ENCODE measurements around the gene FAHD2A. TPM values are rescaled to one million over a fixed set of nuclear protein-coding genes. Genes with fewer than 3 reads are reported as not detected.
"Not testable (repeated sequence)": the region's sequence is repeated elsewhere in the genome, so short reads cannot be mapped to it uniquely, and the experiment has no call there.

FAHD2A gene
- total RNA-seq, 1 experiment from 2014 or later, result 23.0 TPM

- Histone ChIP-seq H3F3A (ENCODE audit: insufficient read depth, low read depth) (no peaks in the 10 kb centered on the region), H3K27me3 (ENCODE audit: insufficient read depth, low read depth) (peaks cover 80% of the 10 kb centered on the region), H4K20me1 (ENCODE audit: insufficient read depth) (no peaks in the 10 kb centered on the region), H3K9me3 (ENCODE audit: insufficient read depth, low read depth) (no peaks in the 10 kb centered on the region), H3K79me2 (ENCODE audit: low read depth) (no peaks in the 10 kb centered on the region), H3K36me3 (ENCODE audit: low read depth) (no peaks in the 10 kb centered on the region), H3K4me2 (no peak overlapping the region), H3K27ac (no peak overlapping the region), H3K9me2 (ENCODE audit: insufficient read depth) (no peaks in the 10 kb centered on the region), H3K4me1 (replicated peaks; ENCODE audit: insufficient read depth) (no peaks in the 10 kb centered on the region), H2AFZ (no peak overlapping the region), H3K4me3 (no peak overlapping the region)
- POLR2A ChIA-PET (ENCODE audit: unreplicated experiment), result no interaction called here
- TF ChIP-seq EZH2 (IDR thresholded peaks at IDR 0.05; ENCODE audit: low read depth) (no peak), CTCF (conservative IDR thresholded peaks at IDR 0.05) (no peak)
- no TSS peak for BruUV-seq (replicated peaks)
- no peak for DNase-seq
- CTCF ChIA-PET, result no interaction called here
- intact Hi-C loops (cut with micrococcal nuclease; ENCODE audit: unreplicated experiment), result no loop called here
These were observed 48.7 kb upstream of the FAHD2A start for GRCh38 chr2:95353613-95354468.

DNA sequence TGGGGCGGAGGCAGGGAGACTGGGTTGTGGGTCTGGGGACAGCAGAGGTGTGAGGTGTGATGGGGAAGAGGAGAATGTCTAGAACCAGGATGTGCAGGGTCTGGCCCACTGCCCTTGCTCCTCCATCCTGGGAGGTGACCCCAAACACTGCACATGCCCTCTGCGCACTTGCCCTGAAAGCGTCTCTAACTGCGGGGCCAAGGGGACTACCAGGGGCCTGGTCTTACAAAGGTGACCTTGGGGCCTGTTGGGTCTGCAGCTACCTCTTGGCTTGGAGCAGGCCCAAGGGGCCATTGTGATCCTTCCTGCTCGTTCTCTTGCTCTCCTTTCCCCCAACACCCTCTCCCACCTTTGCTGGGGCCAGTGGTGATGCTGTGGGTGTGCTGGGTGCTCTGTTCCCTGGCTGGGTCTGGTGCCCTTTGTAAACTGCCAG, 48.0 kb upstream of the FAHD2A start:
- ChIA-PET CTCF (no interaction called here), POLR2A (ENCODE audit: unreplicated experiment) (no interaction called here)
- no TSS peak for BruUV-seq (replicated peaks)
- no peaks in the 10 kb centered on the region for H3F3A ChIP-seq (ENCODE audit: insufficient read depth, low read depth)
- H3K9me3 ChIP-seq (ENCODE audit: insufficient read depth, low read depth), result no peaks in the 10 kb centered on the region
- H3K27ac ChIP-seq, result no peak overlapping the region
- H3K4me2 ChIP-seq, result no peak overlapping the region
- no peaks in the 10 kb centered on the region for H3K79me2 ChIP-seq (ENCODE audit: low read depth)
- H3K9me2 ChIP-seq (ENCODE audit: insufficient read depth), result no peaks in the 10 kb centered on the region
- H3K36me3 ChIP-seq (ENCODE audit: low read depth), result no peaks in the 10 kb centered on the region
- no peak for DNase-seq
- H3K27me3 ChIP-seq (ENCODE audit: insufficient read depth, low read depth), result peaks cover 75% of the 10 kb centered on the region
- no peaks in the 10 kb centered on the region for H3K4me1 ChIP-seq (replicated peaks; ENCODE audit: insufficient read depth)
- TF ChIP-seq EZH2 (IDR thresholded peaks at IDR 0.05; ENCODE audit: low read depth), result no peak
- TF ChIP-seq CTCF (conservative IDR thresholded peaks at IDR 0.05), result no peak
- H2AFZ ChIP-seq, result no peak overlapping the region
- H4K20me1 ChIP-seq (ENCODE audit: insufficient read depth), result no peaks in the 10 kb centered on the region
- no peak overlapping the region for H3K4me3 ChIP-seq
- intact Hi-C loops (cut with micrococcal nuclease; ENCODE audit: unreplicated experiment), result no loop called here

DNA sequence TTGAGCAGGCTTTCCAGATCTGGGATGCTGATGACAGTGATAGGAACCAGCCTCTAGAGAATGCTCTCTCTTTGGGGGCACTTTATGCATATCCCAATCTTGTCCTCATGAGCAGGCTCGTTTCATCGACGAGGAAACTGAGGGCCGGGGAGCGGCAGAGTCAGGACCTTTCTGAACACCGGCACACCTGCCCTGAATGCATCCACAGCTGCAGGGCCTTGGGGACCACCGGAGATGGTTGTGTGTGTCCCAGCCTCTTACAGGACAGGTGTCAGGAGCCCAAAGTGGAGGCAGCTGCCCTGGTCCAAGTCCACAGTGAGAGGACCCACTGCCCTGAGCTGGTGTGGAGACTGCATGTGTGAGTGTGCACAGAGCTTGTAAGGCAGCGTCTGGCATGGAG, 47.6 kb upstream of the FAHD2A start:
- no peak overlapping the region for H3K4me2 ChIP-seq
- H3K9me2 ChIP-seq (ENCODE audit: insufficient read depth), result no peaks in the 10 kb centered on the region
- no peak for DNase-seq
- no peaks in the 10 kb centered on the region for H3K36me3 ChIP-seq (ENCODE audit: low read depth)
- POLR2A ChIA-PET (ENCODE audit: unreplicated experiment), result no interaction called here
- CTCF ChIA-PET, result no interaction called here
- H3K27me3 ChIP-seq (ENCODE audit: insufficient read depth, low read depth), result peaks cover 74% of the 10 kb centered on the region
- no peaks in the 10 kb centered on the region for H3K9me3 ChIP-seq (ENCODE audit: insufficient read depth, low read depth)
- H4K20me1 ChIP-seq (ENCODE audit: insufficient read depth), result no peaks in the 10 kb centered on the region
- no peaks in the 10 kb centered on the region for H3K4me1 ChIP-seq (replicated peaks; ENCODE audit: insufficient read depth)
- H3K79me2 ChIP-seq (ENCODE audit: low read depth), result no peaks in the 10 kb centered on the region
- no peak overlapping the region for H3K27ac ChIP-seq
- no peak overlapping the region for H3K4me3 ChIP-seq
- no peaks in the 10 kb centered on the region for H3F3A ChIP-seq (ENCODE audit: insufficient read depth, low read depth)
- intact Hi-C loops (cut with micrococcal nuclease; ENCODE audit: unreplicated experiment), result no loop called here
- BruUV-seq (replicated peaks), result no TSS peak
- no peak overlapping the region for H2AFZ ChIP-seq
- TF ChIP-seq CTCF (conservative IDR thresholded peaks at IDR 0.05) (no peak), EZH2 (IDR thresholded peaks at IDR 0.05; ENCODE audit: low read depth) (no peak)

DNA sequence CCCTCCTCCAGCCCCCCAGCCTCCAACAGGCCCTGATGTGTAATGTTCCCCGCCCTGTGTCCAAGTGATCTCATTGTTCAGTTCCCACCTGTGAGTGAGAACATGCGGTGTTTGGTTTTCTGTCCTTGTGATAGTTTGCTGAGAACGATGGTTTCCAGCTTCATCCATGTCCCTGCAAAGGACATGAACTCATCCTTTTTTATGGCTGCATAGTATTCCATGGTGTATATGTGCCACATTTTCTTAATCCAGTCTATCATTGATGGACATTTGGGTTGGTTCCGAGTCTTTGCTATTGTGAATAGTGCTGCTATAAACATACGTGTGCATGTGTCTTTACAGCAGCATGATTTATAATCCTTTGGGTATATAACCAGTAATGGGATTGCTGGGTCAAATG, 47.0 kb upstream of the FAHD2A start:
- H2AFZ ChIP-seq; CTCF ChIA-PET; H3K4me1 ChIP-seq (replicated peaks; ENCODE audit: insufficient read depth); H3K9me3 ChIP-seq (ENCODE audit: insufficient read depth, low read depth); intact Hi-C loops (cut with micrococcal nuclease; ENCODE audit: unreplicated experiment); H3F3A ChIP-seq (ENCODE audit: insufficient read depth, low read depth); H4K20me1 ChIP-seq (ENCODE audit: insufficient read depth); H3K4me2 ChIP-seq; H3K36me3 ChIP-seq (ENCODE audit: low read depth); POLR2A ChIA-PET (ENCODE audit: unreplicated experiment); H3K9me2 ChIP-seq (ENCODE audit: insufficient read depth); H3K4me3 ChIP-seq; H3K27ac ChIP-seq; DNase-seq; BruUV-seq (replicated peaks); H3K79me2 ChIP-seq (ENCODE audit: low read depth): not testable (repeated sequence)
- peaks cover 74% of the 10 kb centered on the region for H3K27me3 ChIP-seq (ENCODE audit: insufficient read depth, low read depth)

Measured in PC-9 (cell line).